Measurements from ENCODE around the gene COMMD1. TPM values are rescaled to one million over a fixed set of nuclear protein-coding genes. Genes with fewer than 3 reads are reported as not detected.

COMMD1 gene
- total RNA-seq, 4 donors from 2014 or later: 32.3 to 50.4 (median 44.2) TPM

DNA sequence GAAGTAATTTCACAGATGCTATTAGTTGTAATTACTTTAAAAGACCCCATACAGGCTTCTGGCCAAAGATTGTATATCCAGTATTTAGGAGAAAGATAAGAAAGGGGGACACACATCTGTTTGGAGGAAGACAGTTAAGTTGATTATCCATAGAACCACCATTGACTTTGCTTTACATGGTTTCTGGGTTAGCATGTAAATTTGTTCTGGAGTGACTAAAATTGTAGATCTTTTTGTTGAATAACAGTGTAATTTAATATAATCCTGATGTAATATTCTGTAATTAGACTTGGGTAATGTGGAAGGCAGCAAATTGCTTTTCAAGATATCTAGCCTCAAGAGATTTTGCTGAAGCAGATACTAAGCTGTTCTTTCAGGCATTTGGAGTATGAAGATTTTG, 17.2 kb downstream of the COMMD1 start:
- Histone ChIP-seq H3K9me3 (no peaks in the 10 kb centered on the region), H3K36me3 (peaks cover 0 to 9% of the 10 kb centered on the region in 2 donors), H3K27me3 (no peaks in the 10 kb centered on the region), H3K4me3 (no peak overlapping the region), H3K27ac (no peak overlapping the region), H3K4me1 (peaks cover 0 to 30% (median 0%) of the 10 kb centered on the region in 3 donors)
- TF ChIP-seq EP300 (IDR thresholded peaks at IDR 0.05) (no peak), POLR2AphosphoS5 (IDR thresholded peaks at IDR 0.05) (no peak), POLR2A (IDR thresholded peaks at IDR 0.05) (no peak)
- TF ChIP-seq, protein P1, sequence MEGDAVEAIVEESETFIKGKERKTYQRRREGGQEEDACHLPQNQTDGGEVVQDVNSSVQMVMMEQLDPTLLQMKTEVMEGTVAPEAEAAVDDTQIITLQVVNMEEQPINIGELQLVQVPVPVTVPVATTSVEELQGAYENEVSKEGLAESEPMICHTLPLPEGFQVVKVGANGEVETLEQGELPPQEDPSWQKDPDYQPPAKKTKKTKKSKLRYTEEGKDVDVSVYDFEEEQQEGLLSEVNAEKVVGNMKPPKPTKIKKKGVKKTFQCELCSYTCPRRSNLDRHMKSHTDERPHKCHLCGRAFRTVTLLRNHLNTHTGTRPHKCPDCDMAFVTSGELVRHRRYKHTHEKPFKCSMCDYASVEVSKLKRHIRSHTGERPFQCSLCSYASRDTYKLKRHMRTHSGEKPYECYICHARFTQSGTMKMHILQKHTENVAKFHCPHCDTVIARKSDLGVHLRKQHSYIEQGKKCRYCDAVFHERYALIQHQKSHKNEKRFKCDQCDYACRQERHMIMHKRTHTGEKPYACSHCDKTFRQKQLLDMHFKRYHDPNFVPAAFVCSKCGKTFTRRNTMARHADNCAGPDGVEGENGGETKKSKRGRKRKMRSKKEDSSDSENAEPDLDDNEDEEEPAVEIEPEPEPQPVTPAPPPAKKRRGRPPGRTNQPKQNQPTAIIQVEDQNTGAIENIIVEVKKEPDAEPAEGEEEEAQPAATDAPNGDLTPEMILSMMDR (IDR thresholded peaks at IDR 0.05): no peak
- ATAC-seq: no peak

- peaks cover 0 to 9% (median 0%) of the 10 kb centered on the region in 3 donors for H3K4me1 ChIP-seq
- WGBS, 2 donors (ENCODE audit: low coverage in 1 of 2): 65 to 70% methylated on average over 7 to 12 of the region's 15 CpGs
- TF ChIP-seq, protein P1 (IDR thresholded peaks at IDR 0.05): no peak
- TF ChIP-seq EP300 (IDR thresholded peaks at IDR 0.05): no peak
- no peak for TF ChIP-seq POLR2AphosphoS5 (IDR thresholded peaks at IDR 0.05)
- no peak for TF ChIP-seq POLR2A (IDR thresholded peaks at IDR 0.05)
- no peaks in the 10 kb centered on the region for H3K27me3 ChIP-seq
- no peak overlapping the region for H3K27ac ChIP-seq
- no peaks in the 10 kb centered on the region for H3K9me3 ChIP-seq
- H3K36me3 ChIP-seq: peaks cover 0 to 7% of the 10 kb centered on the region in 2 donors
- ATAC-seq: no peak
- no peak overlapping the region for H3K4me3 ChIP-seq
Measured at GRCh38 chr2:61924895-61925663, 19.6 kb downstream of the COMMD1 start.

GRCh38 chr2:61926531-61927477, 21.3 kb downstream of the COMMD1 start:
- 78 to 84% methylated on average over 6 to 8 of the region's 8 CpGs for WGBS, 2 donors (ENCODE audit: low coverage in 1 of 2)
- TF ChIP-seq, protein P1 (IDR thresholded peaks at IDR 0.05): no peak
- TF ChIP-seq POLR2A (IDR thresholded peaks at IDR 0.05) (no peak), EP300 (IDR thresholded peaks at IDR 0.05) (no peak), POLR2AphosphoS5 (IDR thresholded peaks at IDR 0.05) (no peak)
- Histone ChIP-seq H3K9me3 (no peaks in the 10 kb centered on the region), H3K4me3 (no peak overlapping the region), H3K4me1 (no peaks in the 10 kb centered on the region), H3K27ac (no peak overlapping the region), H3K27me3 (no peaks in the 10 kb centered on the region), H3K36me3 (peaks cover 0 to 7% of the 10 kb centered on the region in 2 donors)
- ATAC-seq: no peak

GRCh38 chr2:61928826-61929461, 23.5 kb downstream of the COMMD1 start:
- TF ChIP-seq POLR2AphosphoS5 (IDR thresholded peaks at IDR 0.05): no peak
- Histone ChIP-seq H3K36me3 (peaks cover 0 to 18% of the 10 kb centered on the region in 2 donors), H3K27ac (no peak overlapping the region), H3K9me3 (peaks cover 0 to 9% (median 0%) of the 10 kb centered on the region in 3 donors), H3K27me3 (no peaks in the 10 kb centered on the region), H3K4me3 (no peak overlapping the region), H3K4me1 (no peaks in the 10 kb centered on the region)
- no peak for ATAC-seq
- 61 to 91% methylated on average over 5 of the region's 5 CpGs for WGBS, 2 donors (ENCODE audit: low coverage in 1 of 2)

DNA sequence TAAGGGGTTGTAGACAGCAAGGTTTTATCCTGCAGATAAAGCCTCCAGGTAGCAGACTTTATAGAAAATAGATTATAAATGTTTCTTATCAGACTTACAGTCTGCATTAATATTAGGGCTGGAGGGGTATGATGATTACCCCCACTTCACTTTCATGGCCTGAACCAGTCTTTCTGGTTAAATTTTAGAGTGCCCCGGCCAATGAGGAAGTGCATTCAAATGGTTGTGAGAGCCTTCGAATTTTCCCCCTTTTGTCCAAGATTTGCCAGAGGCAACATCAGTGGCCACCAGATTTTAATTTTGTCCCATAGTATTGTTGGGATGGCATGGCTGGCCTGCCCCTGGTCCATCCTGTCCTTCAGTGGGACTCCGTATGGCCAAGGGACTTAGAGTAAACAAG, 31.6 kb downstream of the COMMD1 start:
- H3K27ac ChIP-seq: no peak overlapping the region
- WGBS, 2 donors (ENCODE audit: low coverage in 1 of 2): 89 to 93% methylated on average over 3 of the region's 3 CpGs
- H3K27me3 ChIP-seq: no peaks in the 10 kb centered on the region
- H3K36me3 ChIP-seq: peaks cover 0 to 21% of the 10 kb centered on the region in 2 donors
- no peak overlapping the region for H3K4me3 ChIP-seq
- TF ChIP-seq POLR2A (IDR thresholded peaks at IDR 0.05) (no peak), EP300 (IDR thresholded peaks at IDR 0.05) (no peak), POLR2AphosphoS5 (IDR thresholded peaks at IDR 0.05) (no peak)
- TF ChIP-seq, protein P1 (IDR thresholded peaks at IDR 0.05): no peak
- no peak for ATAC-seq
- H3K9me3 ChIP-seq: peaks cover 0 to 9% (median 0%) of the 10 kb centered on the region in 3 donors
- H3K4me1 ChIP-seq: peaks cover 0 to 7% (median 0%) of the 10 kb centered on the region in 3 donors

Data from gastroesophageal sphincter (tissue), 4 donors.